Measurements from ENCODE around the gene TSPAN9.
A peak's percentile ranks its signal among the peaks of the same experiment; 100 is the strongest.

Gene TSPAN9

GRCh38 chr12:3273409-3273853 lies 196.3 kb downstream of the TSPAN9 start:
- TF ChIP-seq, protein P1, sequence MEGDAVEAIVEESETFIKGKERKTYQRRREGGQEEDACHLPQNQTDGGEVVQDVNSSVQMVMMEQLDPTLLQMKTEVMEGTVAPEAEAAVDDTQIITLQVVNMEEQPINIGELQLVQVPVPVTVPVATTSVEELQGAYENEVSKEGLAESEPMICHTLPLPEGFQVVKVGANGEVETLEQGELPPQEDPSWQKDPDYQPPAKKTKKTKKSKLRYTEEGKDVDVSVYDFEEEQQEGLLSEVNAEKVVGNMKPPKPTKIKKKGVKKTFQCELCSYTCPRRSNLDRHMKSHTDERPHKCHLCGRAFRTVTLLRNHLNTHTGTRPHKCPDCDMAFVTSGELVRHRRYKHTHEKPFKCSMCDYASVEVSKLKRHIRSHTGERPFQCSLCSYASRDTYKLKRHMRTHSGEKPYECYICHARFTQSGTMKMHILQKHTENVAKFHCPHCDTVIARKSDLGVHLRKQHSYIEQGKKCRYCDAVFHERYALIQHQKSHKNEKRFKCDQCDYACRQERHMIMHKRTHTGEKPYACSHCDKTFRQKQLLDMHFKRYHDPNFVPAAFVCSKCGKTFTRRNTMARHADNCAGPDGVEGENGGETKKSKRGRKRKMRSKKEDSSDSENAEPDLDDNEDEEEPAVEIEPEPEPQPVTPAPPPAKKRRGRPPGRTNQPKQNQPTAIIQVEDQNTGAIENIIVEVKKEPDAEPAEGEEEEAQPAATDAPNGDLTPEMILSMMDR (IDR thresholded peaks at IDR 0.05; ENCODE audit: control insufficient read depth, extremely low read depth, insufficient read depth) = no peak
- no peak overlapping the region for H3K4me3 ChIP-seq (ENCODE audit: low read depth, low read length)
- DNase-seq (ENCODE audit: low read depth) = no peak

GRCh38 chr12:3274664-3275063 lies 197.5 kb downstream of the TSPAN9 start:
- TF ChIP-seq, protein P1 (IDR thresholded peaks at IDR 0.05; ENCODE audit: control insufficient read depth, extremely low read depth, insufficient read depth) = no peak
- no peak for DNase-seq (ENCODE audit: low read depth)
- H3K4me3 ChIP-seq (ENCODE audit: low read depth, low read length) = no peak overlapping the region

GRCh38 chr12:3275171-3276041 lies 198.2 kb downstream of the TSPAN9 start:
- TF ChIP-seq, protein P1 (IDR thresholded peaks at IDR 0.05; ENCODE audit: control insufficient read depth, extremely low read depth, insufficient read depth) = peak; percentile 94
- no peak for DNase-seq (ENCODE audit: low read depth)
- no peak overlapping the region for H3K4me3 ChIP-seq (ENCODE audit: low read depth, low read length)

- TF ChIP-seq, protein P1 (IDR thresholded peaks at IDR 0.05; ENCODE audit: control insufficient read depth, extremely low read depth, insufficient read depth) = no peak
- H3K4me3 ChIP-seq (ENCODE audit: low read depth, low read length) = no peak overlapping the region
- no peak for DNase-seq (ENCODE audit: low read depth)
Observed at GRCh38 chr12:3276226-3276625, 199.0 kb downstream of the TSPAN9 start.

DNA sequence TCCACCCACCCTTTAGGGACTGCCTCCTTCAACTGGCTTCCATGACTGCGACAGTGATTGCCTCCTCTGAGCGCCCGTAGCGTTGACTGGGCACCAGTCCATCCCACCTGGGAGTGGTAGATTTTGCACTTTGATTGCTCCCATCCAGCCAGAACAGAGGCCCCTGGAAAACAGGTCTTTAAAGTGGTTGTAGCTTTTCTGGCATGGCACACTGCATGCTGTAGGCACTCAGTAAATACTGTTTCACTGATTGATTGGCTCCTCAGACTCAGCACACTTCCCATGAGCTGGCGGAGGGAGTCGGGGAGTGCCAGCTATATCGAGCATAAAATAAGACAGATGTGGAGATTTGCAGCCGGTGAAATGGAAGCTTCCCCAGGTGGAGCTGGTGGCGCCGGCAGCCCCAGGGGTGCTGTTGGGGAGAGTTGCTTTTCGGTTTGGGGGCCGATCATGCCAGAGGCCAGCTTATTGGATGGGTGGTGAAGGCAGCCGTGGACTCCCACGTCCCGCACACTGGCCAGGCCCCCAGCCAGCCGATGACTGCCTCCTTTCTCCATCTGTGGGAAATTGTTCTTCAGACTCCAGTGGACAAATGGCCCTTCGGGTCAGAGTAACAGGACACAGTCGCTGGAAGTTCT lies 200.2 kb downstream of the TSPAN9 start:
- DNase-seq (ENCODE audit: low read depth) = peak; percentile 53

GRCh38 chr12:3278681-3279414 lies 201.7 kb downstream of the TSPAN9 start:
- no peak for DNase-seq (ENCODE audit: low read depth)
- TF ChIP-seq, protein P1 (IDR thresholded peaks at IDR 0.05; ENCODE audit: control insufficient read depth, extremely low read depth, insufficient read depth) = no peak
- no peak overlapping the region for H3K4me3 ChIP-seq (ENCODE audit: low read depth, low read length)

More for the DNA sequence above, 200.2 kb downstream of the TSPAN9 start:
- TF ChIP-seq, protein P1 (IDR thresholded peaks at IDR 0.05; ENCODE audit: control insufficient read depth, extremely low read depth, insufficient read depth) = no peak
- H3K4me3 ChIP-seq (ENCODE audit: low read depth, low read length) = no peak overlapping the region

Measured in LNCaP clone FGC (cell line).